D721Med (cell line): ENCODE data around the gene ELAC2.
A peak's percentile ranks its signal among the peaks of the same experiment; 100 is the strongest.

ENCODE experiments used
- DNase-seq: peaks from one replicate; pipeline ENCODE4 v3.0.0; 2011; ENCODE audit warnings: low spot score; ENCODE audit not compliant: insufficient read length
- FAIRE-seq: peaks from 2 replicates; lab custom pipeline; 2011; peaks lifted over from hg19 to GRCh38; lab: Jason Lieb, UNC
- CTCF ChIP-seq: IDR thresholded peaks from 2 replicates; pipeline ENCODE4 v1.5.1; 2012; ENCODE audit warnings: mild to moderate bottlenecking, control low read depth; ENCODE audit not compliant: insufficient read depth; ENCODE audit errors: missing control alignments

Gene ELAC2

DNA sequence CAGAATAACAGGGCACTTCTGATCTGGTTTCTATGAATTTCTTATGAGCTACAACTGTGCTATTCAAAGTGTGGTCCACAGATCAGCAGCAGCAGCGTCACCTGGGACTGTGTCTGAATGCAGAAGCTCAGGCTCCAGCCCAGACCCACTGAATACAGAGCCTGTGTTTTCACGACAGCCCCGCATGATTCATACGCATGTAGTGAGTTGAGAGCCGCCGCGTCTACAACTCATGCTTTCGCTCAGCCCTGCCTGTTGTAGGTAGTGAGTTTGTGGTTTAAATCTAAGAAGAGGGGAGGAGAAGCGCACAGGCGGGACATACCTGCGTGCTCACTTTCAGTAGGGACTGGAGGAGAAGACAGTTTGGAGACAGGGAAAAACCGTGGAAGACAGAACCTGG is 28.5 kb upstream of the ELAC2 start:
- no peak for FAIRE-seq
- TF ChIP-seq CTCF, result no peak

DNA sequence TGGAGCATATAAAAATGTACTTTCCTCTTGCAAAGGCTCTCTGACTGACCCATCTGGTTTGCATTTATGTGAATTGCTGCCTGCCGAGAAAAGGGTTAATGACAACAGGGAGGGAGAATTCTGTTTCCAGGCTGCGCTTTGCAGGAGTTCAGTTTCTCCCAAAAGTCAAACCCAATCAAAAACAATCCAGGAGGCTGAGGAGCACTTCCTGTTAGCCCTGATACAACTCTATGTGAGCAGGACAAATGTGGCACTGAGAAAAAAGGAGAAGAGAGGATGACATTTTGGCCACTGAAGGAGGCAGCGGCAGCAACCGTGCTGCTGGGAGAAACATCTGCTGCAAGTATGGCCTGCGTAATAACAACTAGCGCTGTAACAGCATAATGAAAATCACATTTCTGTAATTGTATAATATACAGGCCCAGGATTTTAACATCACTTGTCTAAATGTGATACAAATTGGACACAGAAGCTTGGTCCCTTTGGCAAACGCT is 26.8 kb upstream of the ELAC2 start:
- no peak for TF ChIP-seq CTCF
- FAIRE-seq, result no peak
- DNase-seq, result no peak

More for the DNA sequence above, 28.5 kb upstream of the ELAC2 start:
- no peak for DNase-seq

- DNase-seq (no peak), FAIRE-seq (no peak)
- TF ChIP-seq CTCF, result no peak
Observed at GRCh38 chr17:13038931-13039665, 21.3 kb upstream of the ELAC2 start.

GRCh38 chr17:13036751-13037150 is 18.9 kb upstream of the ELAC2 start:
- DNase-seq (no peak), FAIRE-seq (no peak)
- no peak for TF ChIP-seq CTCF

DNA sequence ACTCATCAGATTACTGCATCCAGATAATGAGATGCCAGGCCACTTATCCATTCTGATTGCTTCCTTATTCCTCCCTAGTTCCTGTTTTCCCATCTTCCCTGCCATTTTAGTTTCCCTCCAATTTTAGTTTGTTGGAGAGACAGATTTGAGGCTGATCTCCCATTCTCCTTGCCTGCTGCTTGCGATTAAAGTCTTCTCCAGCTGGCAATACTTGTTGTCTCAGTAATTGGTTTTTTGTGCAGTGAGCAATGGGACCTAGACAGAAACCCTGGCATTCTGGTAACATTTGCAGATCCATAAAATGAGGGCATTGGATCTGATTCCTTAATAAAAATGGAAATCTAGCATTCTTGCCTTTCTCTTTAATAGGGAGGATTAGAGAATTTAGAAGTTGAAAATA is 17.6 kb upstream of the ELAC2 start:
- no peak for FAIRE-seq
- no peak for DNase-seq
- no peak for TF ChIP-seq CTCF

DNA sequence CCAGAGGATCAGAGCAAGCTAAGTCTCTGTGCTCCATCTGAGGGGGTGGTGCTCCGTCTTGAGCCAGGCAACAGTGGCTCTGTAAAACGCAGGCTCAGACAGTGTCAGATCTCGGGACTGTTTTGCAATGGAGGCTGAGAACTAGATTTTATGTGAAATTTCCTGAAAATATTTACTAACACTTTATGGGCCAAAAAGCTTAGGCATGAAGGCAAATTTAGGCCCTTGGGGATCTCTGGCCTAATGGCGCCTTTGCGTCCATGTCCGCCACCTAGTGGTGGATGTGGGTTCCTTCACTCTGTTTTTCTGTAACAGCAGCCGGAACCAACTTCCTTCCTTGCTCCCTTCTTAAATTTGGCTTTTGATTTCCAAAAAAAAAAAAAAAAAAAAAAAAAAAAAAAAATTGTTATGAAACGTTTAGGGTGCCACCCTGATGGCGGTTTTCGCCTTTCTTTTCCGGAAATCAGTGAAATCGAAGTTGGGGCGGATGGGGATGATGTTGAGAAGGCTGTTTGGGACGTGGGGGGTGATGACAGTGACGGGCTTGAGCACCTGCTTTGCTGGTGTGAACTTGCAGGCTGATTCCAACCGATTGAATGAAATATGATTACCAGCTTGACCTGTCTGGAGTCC is 14.0 kb upstream of the ELAC2 start:
- peak; percentile 28 for TF ChIP-seq CTCF

More for the DNA sequence above, 14.0 kb upstream of the ELAC2 start:
- FAIRE-seq, result no peak
- no peak for DNase-seq
